H9 (cell line): ENCODE results near the gene GBA2. TPM values are rescaled to one million over a fixed set of nuclear protein-coding genes. Genes with fewer than 3 reads are reported as not detected.

Source experiments
- DNase-seq: peaks from one replicate; pipeline ENCODE4 v3.0.0-alpha.2; 2017
- H2AFZ ChIP-seq: one replicate; pipeline ENCODE4 v1.6.1; 2013; ENCODE audit warnings: mild to moderate bottlenecking, low read length, control low read depth, moderate library complexity
- H2AK5ac ChIP-seq: 2 replicates; pipeline ENCODE4 v1.6.1; 2013; ENCODE audit warnings: low read length, control low read depth, mixed read lengths; ENCODE audit not compliant: insufficient read length
- H2BK120ac ChIP-seq: one replicate; pipeline ENCODE4 v1.6.1; 2013; ENCODE audit warnings: low read depth, mild to moderate bottlenecking, low read length, control low read depth, inconsistent platforms; ENCODE audit not compliant: poor library complexity, severe bottlenecking
- H2BK12ac ChIP-seq: 2 replicates; pipeline ENCODE4 v1.6.1; 2013; ENCODE audit warnings: low read length, control low read depth, mixed read lengths, low read depth; ENCODE audit not compliant: insufficient read length
- H2BK15ac ChIP-seq: 2 replicates; pipeline ENCODE4 v1.6.1; 2013; ENCODE audit warnings: low read depth, low read length, control low read depth
- H2BK20ac ChIP-seq: one replicate; pipeline ENCODE4 v1.6.1; 2013; ENCODE audit warnings: low read depth, mild to moderate bottlenecking, low read length, control low read depth, inconsistent platforms; ENCODE audit not compliant: poor library complexity, severe bottlenecking
- H2BK5ac ChIP-seq: 2 replicates; pipeline ENCODE4 v1.6.1; 2013; ENCODE audit warnings: low read length, control low read depth, mixed read lengths; ENCODE audit not compliant: insufficient read length
- H3K14ac ChIP-seq: 2 replicates; pipeline ENCODE4 v1.6.1; 2013; ENCODE audit warnings: low read length, control low read depth; ENCODE audit not compliant: insufficient read depth
- H3K18ac ChIP-seq: 2 replicates; pipeline ENCODE4 v1.6.1; 2013; ENCODE audit warnings: low read depth, mild to moderate bottlenecking, mixed read lengths, low read length, control low read depth; ENCODE audit not compliant: insufficient read length
- H3K23ac ChIP-seq: 2 replicates; pipeline ENCODE4 v1.6.1; 2013; ENCODE audit warnings: low read length, control low read depth, mixed read lengths, low read depth; ENCODE audit not compliant: insufficient read length
- H3K23me2 ChIP-seq: 2 replicates; pipeline ENCODE4 v1.6.1; 2013; ENCODE audit warnings: low read depth, mild to moderate bottlenecking, mixed read lengths, low read length, control low read depth; ENCODE audit not compliant: insufficient read length, poor library complexity, severe bottlenecking
- H3K27ac ChIP-seq: 2 replicates; pipeline ENCODE4 v1.5.1; 2013; ENCODE audit warnings: low read length, control low read depth, mixed read lengths, low read depth; ENCODE audit not compliant: insufficient read length
- H3K27me3 ChIP-seq: 2 replicates; pipeline ENCODE4 v1.6.1; 2013; ENCODE audit warnings: low read length, control low read depth, inconsistent platforms; ENCODE audit not compliant: insufficient read depth
- H3K4ac ChIP-seq: 2 replicates; pipeline ENCODE4 v1.6.1; 2013; ENCODE audit warnings: low read depth, mild to moderate bottlenecking, control low read depth, inconsistent platforms, low read length, moderate library complexity
- H3K4me1 ChIP-seq: 2 replicates; pipeline ENCODE4 v1.6.1; 2013; ENCODE audit warnings: low read length, control low read depth, inconsistent platforms; ENCODE audit not compliant: insufficient read depth
- H3K4me2 ChIP-seq: 2 replicates; pipeline ENCODE4 v1.6.1; 2013; ENCODE audit warnings: low read length, control low read depth, mixed read lengths; ENCODE audit not compliant: insufficient read length, insufficient read depth
- H3K56ac ChIP-seq: 2 replicates; pipeline ENCODE4 v1.6.1; 2013; ENCODE audit warnings: low read depth, mild to moderate bottlenecking, mixed read lengths, low read length, control low read depth; ENCODE audit not compliant: insufficient read length
- H3K79me1 ChIP-seq: 2 replicates; pipeline ENCODE4 v1.6.1; 2013; ENCODE audit warnings: low read depth, mild to moderate bottlenecking, moderate library complexity, low read length, control low read depth, inconsistent platforms; ENCODE audit not compliant: insufficient read depth, poor library complexity, severe bottlenecking
- H3K79me2 ChIP-seq: 2 replicates; pipeline ENCODE4 v1.6.1; 2013; ENCODE audit warnings: low read length, control low read depth, inconsistent platforms; ENCODE audit not compliant: insufficient read depth
- H3K9ac ChIP-seq: 2 replicates; pipeline ENCODE4 v1.6.1; 2013; ENCODE audit warnings: low read length, control low read depth, mixed read lengths; ENCODE audit not compliant: insufficient read length; ENCODE audit errors: extremely low read depth
- H3K9me3 ChIP-seq: one replicate; pipeline ENCODE4 v1.6.1; 2013; ENCODE audit warnings: low read depth, low read length, inconsistent platforms; ENCODE audit not compliant: control insufficient read depth
- H3T11ph ChIP-seq: one replicate; pipeline ENCODE4 v1.6.1; 2013; ENCODE audit warnings: mild to moderate bottlenecking, low read length, control low read depth, inconsistent platforms
- H4K20me1 ChIP-seq: one replicate; pipeline ENCODE4 v1.6.1; 2013; ENCODE audit not compliant: control insufficient read depth, insufficient read length, insufficient read depth
- H4K5ac ChIP-seq: 2 replicates; pipeline ENCODE4 v1.6.1; 2013; ENCODE audit warnings: low read depth, mild to moderate bottlenecking, mixed read lengths, low read length, control low read depth; ENCODE audit not compliant: insufficient read length
- H4K8ac ChIP-seq: replicated peaks from 2 replicates; pipeline ENCODE4 v1.6.1; 2013; ENCODE audit warnings: low read length, control low read depth, mixed read lengths, low read depth; ENCODE audit not compliant: insufficient read length
- H4K91ac ChIP-seq: 2 replicates; pipeline ENCODE4 v1.6.1; 2013; ENCODE audit warnings: low read depth, mild to moderate bottlenecking, moderate library complexity, mixed read lengths, low read length, control low read depth; ENCODE audit not compliant: insufficient read length
- H3K27ac Mint-ChIP-seq, 3 experiments: 2 replicates in 2 of 3; 3 replicates in 1 of 3; pipeline ENCODE4 v1.8.0; 2020 to 2021; ENCODE audit warnings: mixed read lengths in 3 of 3, mild to moderate bottlenecking in 1 of 3, moderate library complexity in 1 of 3
- H3K27me3 Mint-ChIP-seq: 2 replicates; pipeline ENCODE4 v1.8.0; 2021; ENCODE audit warnings: low read depth, mild to moderate bottlenecking, moderate library complexity, mixed read lengths
- H3K36me3 Mint-ChIP-seq, 3 experiments: 2 replicates in 2 of 3; 3 replicates in 1 of 3; pipeline ENCODE4 v1.8.0; 2020 to 2021; ENCODE audit warnings: low read depth in 3 of 3, mixed read lengths in 3 of 3; ENCODE audit not compliant: insufficient read depth in 1 of 3
- H3K4me1 Mint-ChIP-seq, 2 experiments: 2 replicates each; pipeline ENCODE4 v1.8.0; 2020; ENCODE audit warnings: mixed read lengths in 2 of 2
- H3K4me3 Mint-ChIP-seq, 2 experiments: 2 replicates in 1 of 2; 3 replicates in 1 of 2; pipeline ENCODE4 v1.8.0; 2020 to 2021; ENCODE audit warnings: mild to moderate bottlenecking in 2 of 2, mixed read lengths in 2 of 2, moderate library complexity in 1 of 2
- H3K9me3 Mint-ChIP-seq, 2 experiments: 2 replicates in 1 of 2; 3 replicates in 1 of 2; pipeline ENCODE4 v1.8.0; 2020; ENCODE audit warnings: mild to moderate bottlenecking in 2 of 2, mixed read lengths in 2 of 2, moderate library complexity in 1 of 2
- total RNA-seq: library from RNA; stranded (reverse); gene quantifications from 2 replicates; pipeline ENCODE4 v1.2.1, GENCODE V29; 2021
- TF ChIP-seq, protein P1 (sequence below): fragments of 200-600 bp; sonication (generic); conservative IDR thresholded peaks from 3 replicates; pipeline ENCODE4 v1.8.0; 2021; ENCODE audit warnings: antibody characterized with exemption, mild to moderate bottlenecking

Gene GBA2
- total RNA-seq, 1 experiment from 2014 or later = 103 TPM

DNA sequence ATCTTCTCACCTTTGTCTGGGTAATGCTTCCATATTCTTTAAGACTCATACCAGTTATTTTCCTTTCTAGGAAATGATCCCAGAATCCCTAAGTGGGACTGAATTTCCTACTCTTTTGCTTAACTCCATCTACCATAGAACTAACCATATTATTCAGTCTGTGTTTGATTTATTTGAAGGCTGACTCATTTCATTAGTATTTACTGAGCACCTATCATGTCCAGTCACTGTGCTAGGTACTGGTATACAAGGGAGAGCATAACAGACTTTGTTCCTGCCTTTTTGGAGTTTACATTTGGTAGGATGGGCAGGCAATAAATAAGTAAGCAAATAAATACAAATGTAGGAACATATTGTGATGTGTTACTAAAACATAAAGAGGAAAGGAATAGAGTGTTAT is 46.7 kb upstream of the GBA2 start:
- Histone ChIP-seq H2BK20ac (no peak overlapping the region), H3K79me1 (no peaks in the 10 kb centered on the region), H3K4me2 (no peak overlapping the region), H2BK120ac (no peak overlapping the region), H3K79me2 (no peaks in the 10 kb centered on the region), H2BK15ac (no peak overlapping the region), H3K56ac (no peak overlapping the region), H2BK12ac (no peak overlapping the region), H2AK5ac (no peak overlapping the region), H3K23ac (no peak overlapping the region), H4K5ac (no peak overlapping the region), H4K8ac (no peak overlapping the region), H2AFZ (no peak overlapping the region), H3K14ac (no peak overlapping the region), H3K4me1 (no peaks in the 10 kb centered on the region), H4K91ac (no peak overlapping the region), H3T11ph (no peak overlapping the region), H3K9ac (no peak overlapping the region), H3K27me3 (no peaks in the 10 kb centered on the region), H2BK5ac (no peak overlapping the region), H4K20me1 (no peaks in the 10 kb centered on the region), H3K9me3 (no peaks in the 10 kb centered on the region), H3K27ac (no peak overlapping the region), H3K23me2 (peaks cover 3% of the 10 kb centered on the region), H3K18ac (no peak overlapping the region), H3K4ac (no peak overlapping the region)
- Mint-ChIP-seq H3K27ac (no peak overlapping the region), H3K36me3 (peaks cover 0 to 7% (median 3%) of the 10 kb centered on the region in 3 experiments; a peak in 3 of 7 replicates), H3K9me3 (no peaks in the 10 kb centered on the region), H3K27me3 (peaks cover 4% of the 10 kb centered on the region), H3K4me3 (no peak overlapping the region), H3K4me1 (peaks cover 4 to 8% of the 10 kb centered on the region in 2 experiments)
- no peak for DNase-seq
- TF ChIP-seq, protein P1, sequence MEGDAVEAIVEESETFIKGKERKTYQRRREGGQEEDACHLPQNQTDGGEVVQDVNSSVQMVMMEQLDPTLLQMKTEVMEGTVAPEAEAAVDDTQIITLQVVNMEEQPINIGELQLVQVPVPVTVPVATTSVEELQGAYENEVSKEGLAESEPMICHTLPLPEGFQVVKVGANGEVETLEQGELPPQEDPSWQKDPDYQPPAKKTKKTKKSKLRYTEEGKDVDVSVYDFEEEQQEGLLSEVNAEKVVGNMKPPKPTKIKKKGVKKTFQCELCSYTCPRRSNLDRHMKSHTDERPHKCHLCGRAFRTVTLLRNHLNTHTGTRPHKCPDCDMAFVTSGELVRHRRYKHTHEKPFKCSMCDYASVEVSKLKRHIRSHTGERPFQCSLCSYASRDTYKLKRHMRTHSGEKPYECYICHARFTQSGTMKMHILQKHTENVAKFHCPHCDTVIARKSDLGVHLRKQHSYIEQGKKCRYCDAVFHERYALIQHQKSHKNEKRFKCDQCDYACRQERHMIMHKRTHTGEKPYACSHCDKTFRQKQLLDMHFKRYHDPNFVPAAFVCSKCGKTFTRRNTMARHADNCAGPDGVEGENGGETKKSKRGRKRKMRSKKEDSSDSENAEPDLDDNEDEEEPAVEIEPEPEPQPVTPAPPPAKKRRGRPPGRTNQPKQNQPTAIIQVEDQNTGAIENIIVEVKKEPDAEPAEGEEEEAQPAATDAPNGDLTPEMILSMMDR = no peak
